GM18511 (cell line): ENCODE measurements around the gene TEX2.
A peak's percentile ranks its signal among the peaks of the same experiment; 100 is the strongest.
"Not testable (repeated sequence)": the region's sequence is repeated elsewhere in the genome, so short reads cannot be mapped to it uniquely, and the experiment has no call there.

Experiments used
- ATAC-seq: cut with Tn5 transposase; IDR thresholded peaks from one replicate; pipeline ENCODE4 v1.9.1; 2021; ENCODE audit warnings: mild to moderate bottlenecking, moderate library complexity; ENCODE audit not compliant: unreplicated experiment

The TEX2 gene

DNA sequence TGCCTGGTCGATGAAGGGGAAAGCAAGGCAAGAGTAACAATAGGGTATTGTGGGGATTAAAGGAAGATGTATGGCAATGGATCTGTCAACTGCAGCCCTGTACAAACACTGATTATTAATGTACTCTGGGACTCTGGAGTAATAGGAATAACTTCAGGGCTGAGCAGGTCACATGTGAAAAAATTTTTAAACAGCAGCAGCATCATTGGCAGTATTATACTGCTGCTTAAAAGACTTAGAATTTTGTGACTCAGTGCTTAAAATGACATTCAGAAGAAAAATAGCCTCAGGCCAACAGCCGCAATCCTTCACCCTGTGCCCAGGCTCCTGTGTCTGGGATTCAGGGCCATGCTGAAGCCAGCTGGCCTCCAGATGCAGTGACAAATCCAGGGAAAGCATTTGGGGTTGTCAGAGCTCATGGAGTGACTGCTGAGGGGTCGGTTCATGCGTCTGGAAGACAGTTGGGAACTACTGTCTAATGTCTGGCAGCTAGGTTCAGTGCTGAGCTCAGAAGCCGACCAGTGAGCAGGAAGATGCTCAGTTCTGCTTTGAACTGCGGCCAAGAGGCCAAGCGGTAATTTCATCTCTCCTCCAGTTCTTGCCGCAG lies 22.2 kb downstream of the TEX2 start:
- no peak for ATAC-seq

DNA sequence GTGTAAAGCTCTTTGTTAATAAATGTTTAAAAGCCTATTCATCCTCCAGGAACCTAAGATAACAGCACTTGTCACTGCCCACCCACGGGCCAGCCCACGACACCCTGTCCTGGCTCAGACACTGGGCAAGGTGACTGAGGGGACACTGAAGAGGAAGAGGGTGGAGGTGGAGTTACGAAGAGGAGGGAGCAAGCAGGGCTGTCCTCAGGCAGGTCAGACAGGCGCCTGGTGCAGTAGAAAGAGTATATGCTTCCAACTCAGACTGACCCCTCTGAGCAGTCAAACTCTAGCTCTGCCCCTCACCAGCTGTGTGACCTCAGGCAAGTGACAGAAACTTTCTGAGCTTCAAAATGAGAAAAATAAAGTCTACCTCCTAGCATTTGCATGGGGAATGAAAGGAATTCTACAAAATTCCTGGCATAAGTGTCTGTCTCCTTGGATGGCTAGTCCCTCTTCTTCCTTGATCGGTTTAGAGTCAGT lies 22.8 kb downstream of the TEX2 start:
- no peak for ATAC-seq

DNA sequence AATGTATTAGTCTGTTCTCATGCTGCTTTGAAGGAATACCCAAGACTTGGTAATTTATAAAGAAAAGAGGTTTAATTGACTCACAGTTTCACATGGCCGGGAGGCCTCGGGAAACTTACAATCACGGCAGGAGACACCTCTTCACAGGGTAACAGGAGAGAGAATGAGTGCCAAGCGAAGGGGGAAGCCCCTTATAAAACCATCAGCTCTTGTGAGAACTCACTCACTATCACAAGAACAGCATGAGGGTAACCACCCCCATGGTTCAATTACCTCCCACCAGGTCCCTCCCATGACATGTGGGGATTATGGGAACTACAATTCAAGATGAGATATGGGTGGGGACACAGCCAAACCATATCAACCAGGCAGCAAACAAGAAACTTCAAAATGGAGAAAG lies 24.6 kb downstream of the TEX2 start:
- not testable (repeated sequence) for ATAC-seq

DNA sequence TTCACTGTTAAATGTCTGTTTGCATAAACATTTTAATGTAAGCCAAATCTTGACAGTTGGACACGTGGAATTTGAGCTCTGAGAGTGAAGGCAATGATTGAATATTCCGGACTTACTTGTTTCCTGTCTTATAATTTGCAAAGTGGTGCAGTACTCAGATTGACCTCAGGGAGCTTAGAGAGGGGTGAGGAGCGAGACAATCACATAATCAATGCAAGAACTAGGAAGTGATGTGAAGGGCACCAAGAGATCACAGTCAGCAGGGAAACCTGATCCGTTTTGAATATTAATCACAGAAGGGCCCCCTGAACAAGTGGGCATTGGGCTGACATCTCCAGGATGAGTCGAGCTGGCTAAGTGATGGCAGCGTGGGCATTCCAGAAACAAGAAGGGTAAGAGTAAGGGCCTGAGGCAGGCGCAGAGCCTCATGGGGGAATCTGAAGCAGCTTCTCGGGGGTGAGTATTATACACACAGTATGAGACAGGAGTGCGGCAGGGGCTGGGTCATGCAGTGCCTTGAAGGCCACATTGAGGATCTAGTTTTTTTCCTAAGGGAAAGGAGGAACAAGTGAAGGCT lies 26.1 kb downstream of the TEX2 start:
- no peak for ATAC-seq

DNA sequence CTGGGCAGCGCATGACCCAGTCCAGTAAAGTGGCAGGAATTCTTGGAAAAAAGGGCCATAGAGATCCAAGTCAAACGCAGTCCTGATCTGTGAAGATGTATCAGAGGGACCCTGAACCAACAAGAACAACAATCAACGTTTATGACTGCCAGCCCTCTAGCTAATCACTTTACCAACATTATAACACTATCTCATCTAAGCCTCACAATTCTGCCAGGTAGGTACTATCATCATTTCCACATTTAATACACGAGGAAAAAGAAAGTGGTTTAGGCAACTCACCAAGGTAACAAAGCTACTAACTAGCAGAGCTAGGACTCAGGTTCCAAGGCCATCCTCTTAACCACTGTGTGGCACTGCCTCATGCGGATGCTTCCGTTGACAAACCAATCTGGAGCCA lies 28.1 kb downstream of the TEX2 start:
- ATAC-seq = no peak

DNA sequence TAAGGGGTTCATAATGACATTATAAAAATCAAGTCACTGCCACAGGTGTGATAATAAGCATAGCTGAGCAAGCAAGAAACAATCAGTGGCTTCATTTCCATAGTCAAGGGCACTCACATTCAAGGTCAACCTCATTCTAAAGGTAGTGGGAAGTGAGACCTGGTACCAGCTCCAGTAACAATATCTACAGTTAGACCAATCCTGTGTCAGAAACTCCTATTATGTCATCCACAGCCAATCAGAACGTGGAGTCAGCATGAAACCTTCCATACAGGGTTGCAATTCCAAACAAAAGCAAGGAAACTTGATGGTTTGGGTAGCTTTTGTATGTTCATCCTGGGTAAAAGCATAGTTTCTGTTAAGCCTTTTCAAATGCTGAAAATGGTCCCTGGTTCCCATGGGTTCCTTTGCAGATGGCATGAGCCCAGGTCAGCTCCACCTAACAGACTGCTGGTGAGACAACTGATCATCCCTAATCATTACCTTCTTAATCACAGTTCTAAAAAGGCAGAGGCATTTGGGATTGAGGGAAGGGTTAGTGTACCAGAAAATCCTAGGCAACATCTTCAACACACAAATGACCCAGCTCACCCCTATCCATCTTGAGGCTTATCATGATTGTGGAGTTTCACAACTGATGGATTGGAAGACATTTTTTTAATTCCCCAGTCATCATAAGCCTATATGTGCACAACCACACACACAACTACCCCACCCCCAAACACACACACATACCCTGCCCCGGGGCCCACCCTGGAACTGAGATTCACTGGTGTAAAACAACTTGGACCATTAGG lies 30.4 kb downstream of the TEX2 start:
- ATAC-seq = no peak

DNA sequence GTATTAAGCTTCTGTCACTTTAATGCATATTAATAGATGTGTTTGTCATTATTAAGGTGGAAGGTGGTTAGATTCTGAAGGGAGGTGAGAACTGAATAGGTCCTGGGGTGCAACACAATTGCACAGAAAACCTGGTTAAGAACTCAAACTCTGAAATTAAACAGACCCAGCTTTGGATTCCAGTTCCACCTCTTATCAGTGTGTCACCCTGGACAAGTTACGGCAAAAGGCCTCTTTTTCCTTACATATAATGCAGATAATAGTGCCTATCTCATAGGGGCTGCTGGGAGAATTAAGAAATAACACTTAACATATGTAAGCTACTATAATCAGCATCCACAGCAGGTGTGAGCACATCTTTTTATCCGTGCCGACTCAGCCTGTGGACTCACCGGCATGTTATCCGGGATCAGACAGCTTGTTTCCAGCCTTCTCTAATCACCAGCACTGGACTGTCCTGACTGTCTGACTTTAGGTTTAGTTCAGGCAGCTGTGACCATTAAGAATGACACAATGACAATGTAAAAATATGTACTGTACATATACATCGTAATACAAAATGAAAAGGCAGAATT lies 31.4 kb downstream of the TEX2 start:
- ATAC-seq = no peak

DNA sequence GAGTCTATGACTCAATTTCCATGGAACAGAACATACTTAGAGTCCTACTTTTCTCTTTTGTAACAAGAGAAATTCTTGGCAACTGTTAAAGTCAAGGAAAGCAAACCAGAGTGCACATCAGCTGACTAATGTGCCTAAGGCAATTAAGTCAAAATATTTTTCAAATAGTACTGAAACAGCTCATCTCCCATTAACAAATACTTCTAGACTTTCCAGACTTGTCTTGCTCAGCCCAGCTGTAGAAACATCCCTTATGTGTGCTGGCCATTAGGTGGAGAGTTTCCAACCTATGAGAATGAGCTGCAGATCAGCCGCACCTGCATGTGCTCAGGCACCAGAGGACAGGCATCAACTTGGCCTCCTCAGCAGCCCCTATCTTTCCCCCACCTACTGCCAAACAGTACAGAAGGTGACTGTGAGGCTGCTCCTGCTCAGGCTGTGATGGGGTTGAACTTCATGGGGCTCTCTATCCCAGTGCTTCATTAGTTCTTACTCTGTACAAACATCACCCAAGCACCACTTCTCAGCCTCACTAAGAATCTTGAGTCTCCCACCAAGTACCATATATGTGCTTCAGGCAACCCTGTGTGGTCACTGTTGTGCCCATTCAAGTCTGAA lies 32.2 kb downstream of the TEX2 start:
- no peak for ATAC-seq

DNA sequence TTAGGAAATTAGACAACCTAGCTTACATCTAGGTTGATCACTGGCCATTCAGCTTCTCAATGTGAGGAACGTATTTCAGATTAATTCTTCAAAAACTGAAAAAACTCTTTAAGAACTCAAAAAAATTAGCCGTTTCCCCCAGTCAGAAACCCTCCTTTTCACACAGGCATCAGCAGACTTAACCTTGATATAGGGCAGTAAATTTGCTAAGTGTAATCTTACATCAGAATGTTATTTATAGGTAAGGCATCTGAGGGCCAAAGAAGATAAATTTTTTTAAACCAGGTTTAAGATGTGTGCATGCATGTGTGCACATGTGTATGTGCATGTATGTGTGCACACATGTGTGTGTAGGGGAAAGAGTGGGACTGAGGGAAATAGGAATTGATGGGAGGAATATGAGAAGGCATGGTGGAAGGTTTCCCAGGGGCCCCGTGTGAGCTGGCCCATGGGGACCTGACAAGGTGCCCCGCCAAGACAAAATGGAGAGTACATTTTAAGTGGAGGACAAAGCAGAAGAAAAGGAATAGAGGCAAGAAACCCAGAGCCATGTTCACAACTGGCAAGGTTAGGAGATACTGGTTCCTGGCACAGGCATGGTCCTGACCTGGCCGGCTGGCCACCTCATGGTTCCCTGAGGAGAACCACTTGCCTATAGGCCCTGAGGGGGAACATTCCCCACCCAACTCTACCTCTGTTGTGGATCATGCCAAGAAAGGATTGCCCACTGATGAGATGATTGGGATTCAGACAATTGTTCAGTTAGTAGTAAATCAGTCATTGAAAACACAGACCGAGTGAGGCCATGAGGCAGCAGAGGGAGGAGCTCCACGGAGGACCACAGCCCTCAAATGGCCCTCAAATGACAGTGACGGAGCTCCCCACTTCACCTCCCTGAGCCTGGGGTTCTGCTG lies 33.0 kb downstream of the TEX2 start:
- ATAC-seq = no peak

DNA sequence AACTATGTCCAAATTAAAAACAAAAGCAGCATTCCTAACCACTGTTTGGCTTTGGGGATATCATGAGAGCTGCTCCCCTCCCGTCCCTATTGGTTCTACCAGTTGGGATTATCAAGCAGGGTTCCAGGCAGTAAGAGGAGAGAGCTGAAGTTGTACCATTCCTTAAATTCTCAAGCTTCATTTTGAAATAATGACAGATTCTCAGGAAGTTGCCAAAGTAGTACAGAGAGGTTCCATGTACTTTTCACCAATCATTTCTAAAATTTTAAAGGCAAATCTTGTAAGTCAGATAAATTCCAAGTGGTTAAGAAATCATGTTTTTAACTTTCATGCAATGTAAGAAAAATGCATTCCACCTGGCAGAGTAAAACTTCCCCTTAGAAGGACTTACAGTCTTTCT lies 36.9 kb downstream of the TEX2 start:
- no peak for ATAC-seq

DNA sequence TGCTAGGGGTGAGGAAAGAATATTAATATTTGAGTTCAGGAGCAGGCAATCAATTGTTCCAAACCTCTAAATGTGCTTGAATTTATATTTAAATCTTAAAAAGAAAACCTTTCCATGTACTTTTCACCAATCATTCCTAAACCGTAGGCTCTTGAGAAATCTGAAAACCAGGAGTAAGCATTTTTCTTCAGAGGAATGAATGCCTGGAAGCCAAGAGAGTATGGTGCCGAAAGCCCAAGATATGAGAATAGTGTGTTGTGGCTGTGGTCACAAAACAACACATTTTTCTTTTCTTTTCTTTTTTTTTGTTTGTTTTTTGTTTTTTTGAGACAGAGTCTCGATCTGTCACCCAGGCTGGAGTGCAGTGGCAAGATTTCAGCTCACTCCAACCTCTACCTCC lies 37.6 kb downstream of the TEX2 start:
- ATAC-seq = no peak

DNA sequence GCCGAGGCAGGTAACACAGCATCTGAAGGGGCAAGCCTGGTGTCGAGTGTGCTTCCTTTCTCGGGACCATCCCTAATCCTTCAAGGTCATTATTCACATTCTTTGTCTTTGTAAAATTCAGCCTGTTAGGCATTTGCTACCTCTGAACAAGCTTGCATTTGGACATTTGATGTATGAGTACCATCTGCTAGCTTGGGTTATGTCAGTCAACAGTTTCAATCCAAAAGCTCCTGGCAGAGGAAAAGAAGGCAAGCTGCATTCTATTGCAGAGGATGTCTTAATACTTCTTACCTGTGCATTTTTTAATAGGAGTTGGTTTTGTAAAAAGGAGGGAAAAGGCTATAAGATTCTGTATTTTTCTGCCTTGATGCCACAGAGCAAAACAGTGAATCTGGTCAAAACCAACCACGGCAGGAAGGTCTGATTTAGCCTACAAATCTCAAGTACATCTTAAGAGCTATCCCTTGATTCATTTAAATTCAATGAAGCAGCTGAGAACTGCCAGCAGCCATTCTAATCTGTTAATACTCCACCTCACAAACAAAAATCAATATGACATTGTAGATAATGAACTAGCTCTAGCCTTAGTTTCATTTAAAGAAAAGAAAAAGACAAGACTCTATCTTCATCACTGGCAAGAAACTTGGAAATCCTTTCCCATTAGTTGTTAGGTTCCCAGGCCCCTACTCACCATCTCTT lies 39.0 kb downstream of the TEX2 start:
- ATAC-seq = no peak

DNA sequence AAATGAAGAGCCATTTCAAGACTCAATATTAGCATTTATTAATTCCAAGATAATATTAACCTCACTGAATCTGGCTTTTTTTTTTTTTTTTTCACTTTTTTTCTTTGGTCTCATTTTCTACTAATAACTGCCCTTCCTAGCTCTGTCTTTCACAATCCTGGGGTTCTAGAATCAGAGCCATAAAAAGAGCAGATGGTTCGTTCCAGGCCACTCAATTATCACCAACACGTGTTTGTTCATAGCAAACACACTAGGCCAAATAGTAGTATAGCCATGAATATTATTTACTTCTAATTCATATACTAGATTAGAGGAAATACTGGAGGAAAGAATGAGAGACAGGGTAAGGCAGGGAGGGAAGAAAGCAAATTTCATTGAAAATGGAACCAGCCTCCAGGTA lies 39.8 kb downstream of the TEX2 start:
- ATAC-seq = no peak

DNA sequence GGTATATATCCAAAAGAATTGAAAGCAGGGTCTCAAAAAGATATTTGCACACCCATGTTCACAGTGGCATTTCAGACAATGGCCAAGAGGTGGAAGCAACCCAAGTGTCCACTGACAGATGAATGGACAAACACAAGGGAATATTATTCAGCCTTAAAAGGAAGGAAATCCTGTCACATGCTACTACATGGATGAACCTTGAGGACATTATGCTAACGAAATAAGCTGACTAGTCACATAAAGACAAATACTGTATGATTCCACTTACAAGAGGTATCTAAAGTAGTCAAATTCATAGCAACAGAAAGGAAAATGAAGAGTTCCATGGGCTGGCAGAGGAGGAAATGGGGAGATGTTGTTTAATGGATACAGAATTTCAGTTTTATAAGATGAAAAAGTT lies 41.4 kb downstream of the TEX2 start:
- no peak for ATAC-seq

DNA sequence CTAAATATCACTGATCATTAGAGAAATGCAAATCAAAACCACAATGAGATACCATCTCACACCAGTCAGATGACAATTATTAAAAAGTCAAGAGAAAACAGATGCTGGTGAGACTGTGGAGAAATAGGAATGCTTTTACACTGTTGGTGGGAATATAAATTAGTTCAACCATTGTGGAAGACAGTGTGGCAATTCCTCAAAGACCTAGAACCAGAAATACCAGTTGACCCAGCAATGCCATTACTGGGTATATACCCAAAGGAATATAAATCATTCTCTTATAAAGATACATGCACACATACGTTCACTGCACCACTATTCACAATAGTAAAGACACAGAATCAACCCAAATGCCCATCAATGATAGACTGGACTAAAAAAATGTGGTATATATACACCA lies 42.5 kb downstream of the TEX2 start:
- ATAC-seq = not testable (repeated sequence)

DNA sequence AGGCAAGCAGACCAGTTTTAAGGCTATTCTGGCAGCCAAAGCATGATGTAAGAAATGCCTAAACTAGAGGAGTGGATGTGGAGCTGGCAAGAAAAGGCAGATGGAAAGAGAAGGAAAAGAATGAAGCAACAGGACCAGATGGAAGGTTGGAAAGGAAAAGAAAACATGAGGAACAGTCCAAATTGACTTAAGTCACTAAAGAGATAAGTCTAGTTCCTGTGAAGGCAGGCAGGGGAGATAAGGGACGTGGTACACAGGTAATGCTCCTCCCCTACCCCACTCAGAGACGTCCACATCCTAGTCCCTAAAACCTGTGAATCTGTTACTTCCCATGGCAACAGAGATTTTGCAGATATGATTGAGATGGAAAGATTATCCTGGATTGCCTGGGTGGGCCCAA lies 43.5 kb downstream of the TEX2 start:
- ATAC-seq = no peak

DNA sequence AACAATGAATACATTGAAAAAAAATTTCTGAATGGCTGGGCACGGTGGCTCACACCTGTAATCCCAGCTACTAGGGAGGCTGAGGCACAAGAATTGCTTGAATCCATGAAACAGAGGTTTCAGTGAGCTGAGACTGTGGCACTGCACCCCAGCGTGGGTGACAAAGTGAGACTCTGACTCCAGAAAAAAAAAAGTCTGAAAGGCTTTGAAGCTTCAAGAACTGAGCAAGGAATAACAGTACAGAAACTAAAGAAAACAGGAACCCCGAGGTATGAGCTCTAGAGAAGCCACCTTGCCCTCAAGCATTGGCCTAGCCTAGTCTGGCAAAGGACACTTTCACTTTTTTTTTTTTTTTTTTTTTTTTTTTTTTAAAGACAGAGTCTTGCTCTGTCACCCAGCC lies 45.0 kb downstream of the TEX2 start:
- ATAC-seq = peak; percentile 89

DNA sequence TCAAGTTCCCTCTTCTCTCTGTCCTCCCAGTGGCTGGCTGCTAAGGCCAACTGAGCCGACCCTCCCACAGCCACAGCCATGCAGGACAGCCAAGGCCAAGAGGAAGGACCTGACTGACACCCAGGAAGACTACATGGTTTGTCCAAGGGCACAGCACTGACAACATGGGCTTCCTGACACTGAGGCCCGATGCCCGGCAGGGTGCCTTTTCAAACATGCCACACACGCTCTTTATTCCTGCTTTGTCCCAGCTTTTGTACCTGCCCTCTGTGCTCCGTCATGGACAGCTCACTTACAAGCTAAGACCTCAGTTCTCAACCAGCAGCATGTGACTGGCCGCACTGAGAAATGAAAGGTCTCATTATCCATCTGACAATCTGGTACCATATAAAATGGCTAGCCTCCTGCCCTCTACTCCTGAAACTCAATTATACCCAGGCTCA lies 45.8 kb downstream of the TEX2 start:
- no peak for ATAC-seq

DNA sequence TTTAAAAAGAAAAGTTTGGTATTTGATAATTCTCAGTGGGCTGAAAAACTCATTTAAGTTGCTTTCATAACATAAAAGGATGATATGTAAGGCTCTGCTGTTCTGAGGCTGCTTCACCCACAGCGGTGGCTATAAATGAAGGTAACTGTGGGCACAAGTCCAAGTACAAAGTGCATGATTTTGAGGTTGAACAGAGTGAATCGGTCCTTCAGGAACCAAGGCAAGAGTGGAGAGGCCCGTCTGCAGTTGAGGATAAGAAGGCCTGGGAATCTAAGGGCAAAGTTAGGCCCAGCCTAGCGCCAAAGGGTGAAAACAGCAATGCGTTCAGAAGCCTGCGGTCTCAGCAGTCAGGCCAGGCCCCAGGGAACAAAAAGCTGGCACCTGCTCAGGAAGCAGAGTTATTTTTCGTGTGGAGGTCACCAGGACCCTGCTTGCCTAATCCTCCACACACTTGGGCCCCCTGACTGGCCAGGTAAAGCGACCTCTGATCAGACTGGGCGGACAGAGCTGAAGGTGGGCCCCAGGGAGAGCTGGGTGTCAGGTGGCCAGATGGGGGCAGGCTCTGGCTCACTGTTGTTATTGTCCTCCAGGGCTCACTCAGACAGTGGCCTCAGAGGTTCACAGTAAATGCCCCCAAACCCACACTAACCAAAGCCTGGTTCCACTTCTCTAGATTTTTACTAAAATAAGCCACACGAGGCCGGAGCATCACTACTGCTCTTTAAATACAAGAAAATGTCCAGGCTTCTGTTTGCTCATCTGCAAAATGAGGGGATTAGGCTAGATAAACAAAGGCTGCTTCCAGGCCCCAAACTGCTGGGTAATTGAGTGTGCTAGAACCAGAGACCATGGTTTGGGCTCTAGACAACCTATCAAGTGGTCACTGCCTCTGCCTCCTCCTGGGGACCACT lies 46.5 kb downstream of the TEX2 start:
- ATAC-seq = no peak
